SK-N-SH (cell line): ENCODE measurements around the gene MXI1. TPM values are rescaled to one million over a fixed set of nuclear protein-coding genes. Genes with fewer than 3 reads are reported as not detected.
A peak's percentile ranks its signal among the peaks of the same experiment; 100 is the strongest.

Experiments used
- CTCF ChIA-PET: fragments of 300-600, 350-600 bp; formaldehyde crosslinking; extraction: SDS; loops from one replicate; lab custom pipeline; 2021; lab: Yijun Ruan, JAX
- POLR2A ChIA-PET: fragments of 350-600 bp; sonication (Branson Sonifier 250); formaldehyde crosslinking; extraction: SDS; loops from one replicate; lab custom pipeline; 2020; ENCODE audit warnings: antibody characterized with exemption, inconsistent platforms; lab: Yijun Ruan, JAX
- DNase-seq: peaks from one replicate; pipeline ENCODE4 v3.0.0; 2012
- H2AFZ ChIP-seq: fragments of 200-600 bp; sonication (generic); 2 replicates; pipeline ENCODE4 v1.8.1; 2016; ENCODE audit warnings: antibody characterized with exemption, mild to moderate bottlenecking, low read depth
- H3F3A ChIP-seq: fragments of 200-600 bp; sonication (generic); replicated peaks from 2 replicates; pipeline ENCODE3; 2016; ENCODE audit warnings: antibody characterized with exemption, mild to moderate bottlenecking; ENCODE audit not compliant: insufficient read depth
- H3K27ac ChIP-seq, 2 experiments: fragments of 200-500 bp in 1 of 2; fragments of 200-600 bp in 1 of 2; sonication (Bioruptor generic) in 1 of 2; sonication (generic), shearing (Covaris generic) in 1 of 2; 2 replicates each; pipeline versions ENCODE4 v1.5.1 to v1.6.1; 2014 to 2016; ENCODE audit warnings: low read depth in 2 of 2, inconsistent platforms in 1 of 2, low read length in 1 of 2, mild to moderate bottlenecking in 1 of 2, mixed read lengths in 1 of 2
- H3K27me3 ChIP-seq: fragments of 200-600 bp; sonication (generic), shearing (Covaris generic); 2 replicates; pipeline ENCODE4 v1.6.1; 2016; ENCODE audit warnings: mixed run types; ENCODE audit not compliant: insufficient read depth
- H3K36me3 ChIP-seq, 2 experiments: fragments of 200-500 bp in 1 of 2; fragments of 200-600 bp in 1 of 2; sonication (Bioruptor generic) in 1 of 2; sonication (generic) in 1 of 2; replicated peaks in 1 of 2; 2 replicates each; pipeline versions ENCODE3 to v1.5.1; 2014 to 2016; ENCODE audit warnings: low read length in 1 of 2, mild to moderate bottlenecking in 1 of 2; ENCODE audit not compliant: insufficient read depth in 2 of 2, control insufficient read depth in 1 of 2
- H3K4me1 ChIP-seq, 2 experiments: fragments of 200-500 bp in 1 of 2; fragments of 200-600 bp in 1 of 2; sonication (Bioruptor generic) in 1 of 2; sonication (generic), shearing (Covaris generic) in 1 of 2; 2 replicates each; pipeline versions ENCODE4 v1.5.1 to v1.6.1; 2014 to 2016; ENCODE audit warnings: low read depth in 1 of 2, low read length in 1 of 2, mixed run types in 1 of 2; ENCODE audit not compliant: insufficient read depth in 2 of 2, control insufficient read depth in 1 of 2
- H3K4me2 ChIP-seq: fragments of 200-600 bp; sonication (generic), shearing (Covaris generic); 2 replicates; pipeline ENCODE4 v1.6.1; 2017; ENCODE audit warnings: mixed run types
- H3K4me3 ChIP-seq, 2 experiments: fragments of 200-500 bp in 1 of 2; fragments of 200-600 bp in 1 of 2; sonication (Bioruptor generic) in 1 of 2; sonication (generic), shearing (Covaris generic) in 1 of 2; 2 replicates each; pipeline versions ENCODE4 v1.5.1 to v1.8.1; 2014 to 2016; ENCODE audit warnings: low read depth in 2 of 2, inconsistent platforms in 1 of 2, low read length in 1 of 2, mild to moderate bottlenecking in 1 of 2, mixed read lengths in 1 of 2, moderate library complexity in 1 of 2
- H3K79me2 ChIP-seq: fragments of 200-600 bp; sonication (generic); 2 replicates; pipeline ENCODE4 v1.8.1; 2017; ENCODE audit warnings: mild to moderate bottlenecking; ENCODE audit not compliant: insufficient read depth
- H3K9ac ChIP-seq: fragments of 200-600 bp; sonication (generic); 2 replicates; pipeline ENCODE4 v1.6.1; 2017; ENCODE audit warnings: mixed run types
- H3K9me2 ChIP-seq: fragments of 200-600 bp; sonication (generic); 2 replicates; pipeline ENCODE4 v1.6.1; 2017; ENCODE audit warnings: mixed run types
- H3K9me3 ChIP-seq: fragments of 200-600 bp; sonication (generic); 2 replicates; pipeline ENCODE4 v1.6.1; 2017; ENCODE audit warnings: mixed run types, mild to moderate bottlenecking, moderate library complexity
- H4K20me1 ChIP-seq: fragments of 200-600 bp; sonication (generic); 2 replicates; pipeline ENCODE4 v1.6.1; 2017; ENCODE audit warnings: mild to moderate bottlenecking, mixed run types; ENCODE audit not compliant: insufficient read depth
- CHD2 ChIP-seq: fragments of 150-350 bp; IDR thresholded peaks from 2 replicates; pipeline ENCODE4 v1.6.1; 2018; ENCODE audit warnings: low read length; ENCODE audit not compliant: partially characterized antibody
- ELF1 ChIP-seq: IDR thresholded peaks from 2 replicates; pipeline ENCODE4 v1.4.0; 2012
- EP300 ChIP-seq, 2 experiments: IDR thresholded peaks; 2 replicates each; pipeline versions ENCODE4 v1.4.0 to v1.6.1; 2012; ENCODE audit warnings: borderline replicate concordance in 1 of 2, low read depth in 1 of 2, low read length in 1 of 2
- FOSL2 ChIP-seq: IDR thresholded peaks from 2 replicates; pipeline ENCODE4 v1.4.0; 2012; ENCODE audit warnings: low read depth, mild to moderate bottlenecking, moderate library complexity, borderline replicate concordance
- GABPA ChIP-seq: IDR thresholded peaks from 2 replicates; pipeline ENCODE4 v1.4.0; 2012; ENCODE audit warnings: low read depth, mild to moderate bottlenecking
- JUND ChIP-seq: IDR thresholded peaks from 2 replicates; pipeline ENCODE4 v1.4.0; 2012
- MAX ChIP-seq: IDR thresholded peaks from 2 replicates; pipeline ENCODE4 v1.4.0; 2012; ENCODE audit warnings: low read depth
- MXI1 ChIP-seq: IDR thresholded peaks from 2 replicates; pipeline ENCODE4 v1.6.1; 2012; ENCODE audit warnings: mild to moderate bottlenecking, low read depth, low read length, improper control_type of control experiment
- NFIC ChIP-seq: IDR thresholded peaks from 2 replicates; pipeline ENCODE4 v1.4.0; 2012; ENCODE audit warnings: borderline replicate concordance
- PBX3 ChIP-seq: IDR thresholded peaks from 2 replicates; pipeline ENCODE4; 2012
- POLR2AphosphoS5 ChIP-seq: IDR thresholded peaks from 2 replicates; pipeline ENCODE4 v1.6.1; 2012; ENCODE audit warnings: low read depth, low read length
- RCOR1 ChIP-seq: fragments of 150-350 bp; IDR thresholded peaks from 2 replicates; pipeline ENCODE4 v1.6.1; 2017; ENCODE audit warnings: antibody characterized with exemption, low read length
- RFX5 ChIP-seq: IDR thresholded peaks from 2 replicates; pipeline ENCODE4 v1.6.1; 2012; ENCODE audit warnings: mild to moderate bottlenecking, improper control_type of control experiment, low read length
- RXRA ChIP-seq: IDR thresholded peaks from 2 replicates; pipeline ENCODE4 v1.4.0; 2012; ENCODE audit warnings: low read depth, mild to moderate bottlenecking, borderline replicate concordance
- TCF12 ChIP-seq: IDR thresholded peaks from 2 replicates; pipeline ENCODE4 v1.4.0; 2012
- TEAD4 ChIP-seq: IDR thresholded peaks from 2 replicates; pipeline ENCODE4 v1.4.0; 2012; ENCODE audit warnings: mild to moderate bottlenecking, borderline replicate concordance; ENCODE audit not compliant: insufficient read depth
- YY1 ChIP-seq: IDR thresholded peaks from 2 replicates; pipeline ENCODE4 v1.4.0; 2012; ENCODE audit warnings: low read depth, mild to moderate bottlenecking
- WGBS: methylation state at CpG from one replicate; pipeline ENCODE4 v1.1.6; 2017; ENCODE audit warnings: low lambda C conversion rate; 5-methylcytosine and 5-hydroxymethylcytosine counted together
- polyA plus RNA-seq, 3 experiments: library from polyadenylated mRNA; depleted of rRNA; stranded (reverse); fragments of >200 nt; gene quantifications; 2 replicates each; pipeline ENCODE4 v1.2.3, GENCODE V29; 2012
- TF ChIP-seq, protein P1 (sequence below): IDR thresholded peaks from 2 replicates; pipeline ENCODE4 v1.4.0; 2012; ENCODE audit warnings: low read depth, borderline replicate concordance

The MXI1 gene
- polyA plus RNA-seq, 1 of the 3 experiments (the other 2 are of a cell fraction), result 13.8 TPM

DNA sequence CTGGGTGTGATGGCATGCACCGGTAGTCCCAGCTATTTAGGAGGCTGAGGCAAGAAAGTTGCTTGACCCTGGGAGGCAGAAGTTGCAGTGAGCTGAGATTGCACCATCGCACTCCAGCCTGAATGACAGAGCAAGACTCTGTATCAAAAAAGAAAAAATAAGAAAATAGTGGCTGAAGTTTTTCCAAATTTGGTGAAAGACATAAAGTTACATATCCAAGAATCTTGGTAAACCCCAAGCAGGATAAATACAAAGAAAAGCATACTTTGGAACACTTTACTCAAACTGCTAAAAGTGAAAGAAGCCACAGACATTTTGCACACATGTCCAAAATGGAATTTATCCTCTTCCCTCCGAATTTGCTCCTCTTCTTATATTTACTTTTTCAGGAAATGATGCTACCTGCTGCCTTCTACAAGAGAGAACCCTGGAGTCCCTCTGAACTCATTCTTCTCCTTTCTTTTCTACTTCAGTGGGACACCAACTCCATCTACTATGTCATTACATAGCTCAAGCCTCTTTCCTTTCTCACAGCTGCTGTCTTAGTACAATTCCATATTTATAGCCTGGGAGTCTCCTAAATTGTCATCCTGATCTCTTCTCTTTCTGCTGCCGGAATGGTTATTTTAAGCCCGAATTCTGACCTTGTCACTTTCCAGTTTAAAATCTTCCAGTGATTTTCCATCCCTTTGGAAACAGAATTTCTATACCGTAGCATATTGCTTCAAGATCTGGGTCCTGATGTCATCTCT is 114.6 kb downstream of the MXI1 start:
- no peaks in the 10 kb centered on the region for H3K9me2 ChIP-seq
- ChIA-PET CTCF (interaction anchor here (1.3 kb wide), 1 partner anchor 225 kb away, joined by 4 read pairs; no protein-coding TSS in a partner anchor), POLR2A (no interaction called here)
- H2AFZ ChIP-seq, result no peak overlapping the region
- no peak for TF ChIP-seq RFX5
- TF ChIP-seq, protein P1, sequence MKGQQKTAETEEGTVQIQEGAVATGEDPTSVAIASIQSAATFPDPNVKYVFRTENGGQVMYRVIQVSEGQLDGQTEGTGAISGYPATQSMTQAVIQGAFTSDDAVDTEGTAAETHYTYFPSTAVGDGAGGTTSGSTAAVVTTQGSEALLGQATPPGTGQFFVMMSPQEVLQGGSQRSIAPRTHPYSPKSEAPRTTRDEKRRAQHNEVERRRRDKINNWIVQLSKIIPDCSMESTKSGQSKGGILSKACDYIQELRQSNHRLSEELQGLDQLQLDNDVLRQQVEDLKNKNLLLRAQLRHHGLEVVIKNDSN, result no peak
- no peak for TF ChIP-seq POLR2AphosphoS5
- TF ChIP-seq GABPA, result no peak
- TF ChIP-seq RCOR1, result no peak
- no peak for TF ChIP-seq CHD2
- TF ChIP-seq JUND, result no peak
- no peak for TF ChIP-seq ELF1
- no peaks in the 10 kb centered on the region for H4K20me1 ChIP-seq
- no peaks in the 10 kb centered on the region for H3K27me3 ChIP-seq
- H3K4me2 ChIP-seq, result no peak overlapping the region
- H3K9ac ChIP-seq, result no peak overlapping the region
- no peaks in the 10 kb centered on the region for H3K36me3 ChIP-seq
- no peak overlapping the region for H3K4me3 ChIP-seq
- DNase-seq, result no peak
- peaks cover 0 to 26% of the 10 kb centered on the region in 2 experiments; a peak in 3 of 4 replicates for H3K4me1 ChIP-seq
- H3K79me2 ChIP-seq, result no peaks in the 10 kb centered on the region
- H3K9me3 ChIP-seq, result no peaks in the 10 kb centered on the region
- H3K27ac ChIP-seq, result no peak overlapping the region
- H3F3A ChIP-seq, result peaks cover 39% of the 10 kb centered on the region
- 65% methylated on average over 6 of the region's 6 CpGs for whole genome bisulfite sequencing

- Histone ChIP-seq H3K27ac (peak overlapping the region in 1 of 2 experiments; percentile 83; a peak in 2 of 4 replicates), H3K27me3 (no peaks in the 10 kb centered on the region), H3K36me3 (no peaks in the 10 kb centered on the region)
- DNase-seq, result no peak
- TF ChIP-seq RFX5 (no peak), NFIC (peak; percentile 56), TCF12 (peak; percentile 77), RXRA (peak; percentile 44; the same call in 1 of the 2 replicates), JUND (peak; percentile 78), YY1 (no peak), PBX3 (peak; percentile 80), EP300 (IDR thresholded peaks at IDR 0.05; ENCODE audit: borderline replicate concordance in 1 of 2, low read depth in 1 of 2, low read length in 1 of 2) (peak in 1 of 2 experiments; percentile 77; a peak in 1 of 4 replicates), TEAD4 (peak; percentile 59; the same call in 1 of the 2 replicates), FOSL2 (peak; percentile 78; the same call in 1 of the 2 replicates), MAX (peak; percentile 78), MXI1 (no peak)
- TF ChIP-seq, protein P1, result peak; percentile 24; the same call in 1 of the 2 replicates
- TF ChIP-seq, all 33 proteins: peak for 10
- Histone ChIP-seq H3K9me2 (no peaks in the 10 kb centered on the region), H2AFZ (no peak overlapping the region), H4K20me1 (no peaks in the 10 kb centered on the region), H3K9ac (peak overlapping the region; percentile 13; the same call in 1 of the 2 replicates), H3K4me1 (peaks cover 0 to 26% of the 10 kb centered on the region in 2 experiments; a peak in 3 of 4 replicates), H3K79me2 (no peaks in the 10 kb centered on the region), H3K4me3 (no peak overlapping the region), H3K9me3 (no peaks in the 10 kb centered on the region), H3F3A (peaks cover 48% of the 10 kb centered on the region), H3K4me2 (peak overlapping the region; percentile 44; the same call in 1 of the 2 replicates)
- WGBS, result 10% methylated on average over 2 of the region's 2 CpGs
- ChIA-PET POLR2A (no interaction called here), CTCF (interaction anchor here (1.0 to 1.7 kb wide), 5 partner anchors 11 to 278 kb away, joined by 3 to 8 read pairs (median 4); no protein-coding TSS in a partner anchor)
Measured at GRCh38 chr10:110323503-110323902, 116.1 kb downstream of the MXI1 start.
